Panc1 (cell line): ENCODE measurements around the gene PRR23A.

ENCODE experiments used
- CTCF ChIP-seq: fragments of 450-650 bp; IDR thresholded peaks from 2 replicates; pipeline ENCODE4 v1.5.1; 2017; ENCODE audit warnings: mild to moderate bottlenecking
- POLR2AphosphoS5 ChIP-seq: IDR thresholded peaks from 2 replicates; pipeline ENCODE4 v1.6.1; 2012; ENCODE audit warnings: mild to moderate bottlenecking, low read depth, low read length, moderate library complexity
- REST ChIP-seq, 2 experiments: IDR thresholded peaks; 2 replicates each; pipeline ENCODE4 v1.6.1; 2011 to 2012; ENCODE audit warnings: low read depth in 2 of 2, control low read depth in 1 of 2, low read length in 1 of 2, mild to moderate bottlenecking in 1 of 2, moderate library complexity in 1 of 2; ENCODE audit not compliant: insufficient read depth in 1 of 2
- TCF7L2 ChIP-seq: IDR thresholded peaks from 2 replicates; pipeline ENCODE4 v1.6.1; 2011; ENCODE audit warnings: mild to moderate bottlenecking, low read depth, low read length, inconsistent platforms

- TF ChIP-seq TCF7L2 = no peak
- TF ChIP-seq CTCF = no peak
- no peak for TF ChIP-seq REST (IDR thresholded peaks at IDR 0.05; ENCODE audit: insufficient read depth in 1 of 2, low read depth in 2 of 2, low read length in 1 of 2)
- TF ChIP-seq POLR2AphosphoS5 = no peak
These were observed 14.2 kb upstream of the PRR23A start for GRCh38 chr3:139020036-139020867.
